ENCODE measurements around the gene SNX32. TPM values are rescaled to one million over a fixed set of nuclear protein-coding genes. Genes with fewer than 3 reads are reported as not detected.
A peak's percentile ranks its signal among the peaks of the same experiment; 100 is the strongest.

The SNX32 gene
- 1 to 10 TPM; 2.0 to 2.7 TPM for total RNA-seq

- POLR2A ChIA-PET, result interaction anchor here (0.7 to 2.7 kb wide), 5 partner anchors 15 to 128 kb away, joined by 3 to 16 read pairs (median 4); partner anchors contain the start of genes MUS81 and SART1
- intact Hi-C loops (cut with micrococcal nuclease), result no loop called here
- Mint-ChIP-seq H3K27ac (no peak within 1 kb of the TSS), H3K4me1 (ENCODE audit: low read depth) (peaks cover 21% of the 10 kb centered on the region), H3K4me3 (no peak within 1 kb of the TSS), H3K36me3 (no peaks in the 10 kb centered on the region), H3K27me3 (no peaks in the 10 kb centered on the region), H3K9me3 (no peaks in the 10 kb centered on the region)
- CTCF ChIA-PET, result interaction anchor here (0.6 to 4.1 kb wide), 6 partner anchors 11 to 158 kb away, joined by 3 to 25 read pairs (median 10); partner anchors contain the start of gene AP5B1
- DNase-seq, result peak; percentile 98
These were observed at the start of gene SNX32 for GRCh38 chr11:65833297-65834030. Gene SNX32 (plus strand): TSS chr11:65833963. CDS start chr11:65834066, 103 bp downstream.

- Mint-ChIP-seq H3K27ac (no peak overlapping the region), H3K4me3 (no peak overlapping the region), H3K4me1 (ENCODE audit: low read depth) (peaks cover 17% of the 10 kb centered on the region), H3K9me3 (no peaks in the 10 kb centered on the region), H3K36me3 (no peaks in the 10 kb centered on the region), H3K27me3 (peaks cover 36% of the 10 kb centered on the region)
- ChIA-PET CTCF (interaction anchor here (0.8 to 1.6 kb wide), 5 partner anchors 13 to 43 kb away, joined by 3 to 8 read pairs (median 6); no protein-coding TSS in a partner anchor), POLR2A (no interaction called here)
- intact Hi-C loops (cut with micrococcal nuclease), result no loop called here
- peak; percentile 45 for DNase-seq
These were observed 48.3 kb upstream of the SNX32 start for GRCh38 chr11:65785319-65786007.

GRCh38 chr11:65786008-65786785 is 47.6 kb upstream of the SNX32 start:
- Mint-ChIP-seq H3K4me1 (ENCODE audit: low read depth) (peaks cover 21% of the 10 kb centered on the region), H3K4me3 (no peak overlapping the region), H3K27me3 (peaks cover 38% of the 10 kb centered on the region), H3K36me3 (no peaks in the 10 kb centered on the region), H3K9me3 (no peaks in the 10 kb centered on the region), H3K27ac (no peak overlapping the region)
- CTCF ChIA-PET, result no interaction called here
- POLR2A ChIA-PET, result no interaction called here
- peak; percentile 20 for DNase-seq
- intact Hi-C loops (cut with micrococcal nuclease), result no loop called here

- intact Hi-C loops (cut with micrococcal nuclease), result no loop called here
- Mint-ChIP-seq H3K4me3 (peak within 1 kb of the TSS; percentile 37), H3K9me3 (no peaks in the 10 kb centered on the region), H3K36me3 (no peaks in the 10 kb centered on the region), H3K27me3 (peaks cover 38% of the 10 kb centered on the region), H3K4me1 (ENCODE audit: low read depth) (peaks cover 25% of the 10 kb centered on the region), H3K27ac (no peak within 1 kb of the TSS)
- ChIA-PET CTCF (interaction anchor here (2.1 to 2.8 kb wide), 2 partner anchors 7 to 30 kb away, joined by 10 to 12 read pairs; no protein-coding TSS in a partner anchor), POLR2A (no interaction called here)
- peak; percentile 27 for DNase-seq
These were observed 46.8 kb upstream of the SNX32 start, which contains the start of gene OVOL1 for GRCh38 chr11:65786786-65787636. Gene OVOL1 (plus strand): TSS chr11:65787063. CDS start chr11:65787374, 311 bp downstream.

GRCh38 chr11:65787649-65788622 is 45.8 kb upstream of the SNX32 start:
- Mint-ChIP-seq H3K9me3 (no peaks in the 10 kb centered on the region), H3K36me3 (no peaks in the 10 kb centered on the region), H3K4me1 (ENCODE audit: low read depth) (peaks cover 27% of the 10 kb centered on the region), H3K4me3 (peak overlapping the region; percentile 34), H3K27ac (no peak overlapping the region), H3K27me3 (peaks cover 38% of the 10 kb centered on the region)
- POLR2A ChIA-PET, result no interaction called here
- intact Hi-C loops (cut with micrococcal nuclease), result no loop called here
- DNase-seq, result no peak
- CTCF ChIA-PET, result interaction anchor here (1.4 to 2.8 kb wide), 3 partner anchors 8 to 29 kb away, joined by 3 to 12 read pairs (median 10); no protein-coding TSS in a partner anchor

- DNase-seq, result no peak
- intact Hi-C loops (cut with micrococcal nuclease), result no loop called here
- H3K27me3 Mint-ChIP-seq, result peaks cover 38% of the 10 kb centered on the region
- H3K36me3 Mint-ChIP-seq, result no peaks in the 10 kb centered on the region
- H3K4me1 Mint-ChIP-seq (ENCODE audit: low read depth), result peaks cover 27% of the 10 kb centered on the region
- no peaks in the 10 kb centered on the region for H3K9me3 Mint-ChIP-seq
- no peak overlapping the region for H3K27ac Mint-ChIP-seq
- POLR2A ChIA-PET, result no interaction called here
- H3K4me3 Mint-ChIP-seq, result no peak overlapping the region
- CTCF ChIA-PET, result interaction anchor here (1.4 to 2.8 kb wide), 3 partner anchors 9 to 28 kb away, joined by 3 to 12 read pairs (median 10); no protein-coding TSS in a partner anchor
These were observed 44.9 kb upstream of the SNX32 start for GRCh38 chr11:65788821-65789220.

- POLR2A ChIA-PET, result no interaction called here
- Mint-ChIP-seq H3K9me3 (no peaks in the 10 kb centered on the region), H3K36me3 (no peaks in the 10 kb centered on the region), H3K4me3 (no peak overlapping the region), H3K27me3 (peaks cover 36% of the 10 kb centered on the region), H3K4me1 (ENCODE audit: low read depth) (peaks cover 27% of the 10 kb centered on the region), H3K27ac (no peak overlapping the region)
- intact Hi-C loops (cut with micrococcal nuclease), result no loop called here
- no peak for DNase-seq
- CTCF ChIA-PET, result interaction anchor here (1.2 to 4.6 kb wide), 4 partner anchors 10 to 28 kb away, joined by 4 to 51 read pairs (median 11); partner anchors contain the start of gene AP5B1
These were observed 44.3 kb upstream of the SNX32 start for GRCh38 chr11:65789230-65790103.

GRCh38 chr11:65790104-65790901 is 43.5 kb upstream of the SNX32 start:
- CTCF ChIA-PET, result interaction anchor here (1.2 to 4.6 kb wide), 3 partner anchors 12 to 27 kb away, joined by 4 to 51 read pairs (median 10); partner anchors contain the start of gene AP5B1
- Mint-ChIP-seq H3K9me3 (no peaks in the 10 kb centered on the region), H3K4me1 (ENCODE audit: low read depth) (peaks cover 24% of the 10 kb centered on the region), H3K36me3 (no peaks in the 10 kb centered on the region), H3K4me3 (no peak overlapping the region), H3K27me3 (peaks cover 33% of the 10 kb centered on the region), H3K27ac (no peak overlapping the region)
- POLR2A ChIA-PET, result interaction anchor here (1.1 kb wide), 1 partner anchor 70 kb away, joined by 3 read pairs; the partner anchor contains the start of gene RNASEH2C
- DNase-seq, result no peak
- intact Hi-C loops (cut with micrococcal nuclease), result no loop called here

Data from activated CD4-positive, alpha-beta memory T cell treated with anti-CD3 and anti-CD28 coated beads for 36 hours (primary cell).